Measurements from ENCODE around the gene PDE10A.

Gene PDE10A

DNA sequence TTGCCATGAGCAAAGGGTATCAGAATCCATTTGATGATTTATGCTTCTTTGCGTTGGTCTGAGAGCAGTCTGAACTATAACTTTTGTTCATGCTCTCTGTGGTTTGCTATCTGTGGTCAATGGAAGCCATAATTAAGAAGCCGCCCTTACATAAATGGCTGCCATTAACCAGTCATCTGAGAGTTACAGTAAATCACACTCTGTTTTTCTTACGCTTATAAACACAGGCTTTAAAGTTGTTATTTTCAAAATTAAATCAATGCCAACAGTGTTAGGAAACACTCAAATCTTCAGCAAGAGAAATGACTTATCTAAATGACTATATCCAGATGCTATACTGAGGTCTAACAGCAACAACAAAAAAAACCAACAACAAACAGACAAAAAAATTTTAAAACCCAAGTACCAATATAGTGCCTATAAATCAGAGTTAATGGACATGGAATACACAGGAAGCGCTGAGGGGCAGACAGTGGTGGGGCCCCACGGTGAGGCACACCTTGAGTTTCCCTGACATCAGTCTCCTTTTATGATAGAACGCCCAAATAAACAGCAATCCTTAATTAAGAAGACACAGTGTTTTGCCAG, 245.7 kb downstream of the PDE10A start:
- TF ChIP-seq, protein P1, sequence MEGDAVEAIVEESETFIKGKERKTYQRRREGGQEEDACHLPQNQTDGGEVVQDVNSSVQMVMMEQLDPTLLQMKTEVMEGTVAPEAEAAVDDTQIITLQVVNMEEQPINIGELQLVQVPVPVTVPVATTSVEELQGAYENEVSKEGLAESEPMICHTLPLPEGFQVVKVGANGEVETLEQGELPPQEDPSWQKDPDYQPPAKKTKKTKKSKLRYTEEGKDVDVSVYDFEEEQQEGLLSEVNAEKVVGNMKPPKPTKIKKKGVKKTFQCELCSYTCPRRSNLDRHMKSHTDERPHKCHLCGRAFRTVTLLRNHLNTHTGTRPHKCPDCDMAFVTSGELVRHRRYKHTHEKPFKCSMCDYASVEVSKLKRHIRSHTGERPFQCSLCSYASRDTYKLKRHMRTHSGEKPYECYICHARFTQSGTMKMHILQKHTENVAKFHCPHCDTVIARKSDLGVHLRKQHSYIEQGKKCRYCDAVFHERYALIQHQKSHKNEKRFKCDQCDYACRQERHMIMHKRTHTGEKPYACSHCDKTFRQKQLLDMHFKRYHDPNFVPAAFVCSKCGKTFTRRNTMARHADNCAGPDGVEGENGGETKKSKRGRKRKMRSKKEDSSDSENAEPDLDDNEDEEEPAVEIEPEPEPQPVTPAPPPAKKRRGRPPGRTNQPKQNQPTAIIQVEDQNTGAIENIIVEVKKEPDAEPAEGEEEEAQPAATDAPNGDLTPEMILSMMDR (IDR thresholded peaks at IDR 0.05; ENCODE audit: insufficient read depth, low read length, poor library complexity, severe bottlenecking) = no peak
- no peak for DNase-seq (ENCODE audit: extremely low read depth, insufficient read length)
- Histone ChIP-seq H3K27me3 (replicated peaks; ENCODE audit: control insufficient read depth, insufficient read depth, low read length) (no peaks in the 10 kb centered on the region), H3K4me3 (replicated peaks; ENCODE audit: low read depth, low read length) (no peak overlapping the region), H3K36me3 (ENCODE audit: control insufficient read depth, insufficient read depth, low read length) (no peaks in the 10 kb centered on the region)

DNA sequence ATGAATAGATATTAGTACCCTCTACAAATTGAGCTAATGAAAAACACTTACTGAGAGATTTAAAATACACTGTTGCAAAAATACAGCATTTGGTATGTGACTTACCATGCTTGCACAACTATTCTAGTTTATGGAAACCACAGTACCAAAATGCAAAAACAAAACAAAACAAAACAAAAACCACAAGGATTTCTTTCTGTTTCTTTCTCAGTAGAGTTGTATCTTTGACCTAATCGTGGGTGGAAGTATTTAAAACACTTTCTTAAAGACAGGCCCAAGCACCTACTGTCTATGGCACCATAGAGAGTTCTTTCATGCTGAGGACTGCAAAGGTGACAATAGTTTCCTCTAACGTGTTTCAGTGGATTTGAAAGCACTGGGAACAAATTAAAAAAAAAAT, 258.3 kb downstream of the PDE10A start:
- TF ChIP-seq, protein P1 (IDR thresholded peaks at IDR 0.05; ENCODE audit: insufficient read depth, low read length, poor library complexity, severe bottlenecking) = no peak
- Histone ChIP-seq H3K4me3 (replicated peaks; ENCODE audit: low read depth, low read length) (no peak overlapping the region), H3K27me3 (replicated peaks; ENCODE audit: control insufficient read depth, insufficient read depth, low read length) (no peaks in the 10 kb centered on the region), H3K36me3 (ENCODE audit: control insufficient read depth, insufficient read depth, low read length) (no peaks in the 10 kb centered on the region)
- DNase-seq (ENCODE audit: extremely low read depth, insufficient read length) = no peak

DNA sequence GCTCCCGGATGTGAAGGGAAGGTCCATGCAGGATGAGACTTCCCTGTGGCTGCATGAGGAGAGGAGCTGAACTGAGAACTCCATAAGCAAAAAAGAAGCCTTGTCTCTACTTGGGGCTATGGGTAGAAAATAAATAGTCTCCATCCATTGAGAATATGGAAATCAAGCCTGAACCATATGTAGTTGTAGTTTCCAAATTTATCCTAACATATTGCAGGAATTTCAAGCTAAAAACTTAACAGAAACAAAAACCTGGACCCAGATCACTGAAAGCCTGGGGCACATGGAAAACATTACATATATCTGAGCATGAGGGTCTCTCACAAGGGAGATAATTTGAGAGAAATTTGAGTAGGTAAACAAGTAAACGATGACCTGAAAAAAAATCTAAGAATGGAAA, 258.7 kb downstream of the PDE10A start:
- Histone ChIP-seq H3K4me3 (replicated peaks; ENCODE audit: low read depth, low read length) (no peak overlapping the region), H3K27me3 (replicated peaks; ENCODE audit: control insufficient read depth, insufficient read depth, low read length) (no peaks in the 10 kb centered on the region), H3K36me3 (ENCODE audit: control insufficient read depth, insufficient read depth, low read length) (no peaks in the 10 kb centered on the region)
- TF ChIP-seq, protein P1 (IDR thresholded peaks at IDR 0.05; ENCODE audit: insufficient read depth, low read length, poor library complexity, severe bottlenecking) = no peak
- DNase-seq (ENCODE audit: extremely low read depth, insufficient read length) = no peak

DNA sequence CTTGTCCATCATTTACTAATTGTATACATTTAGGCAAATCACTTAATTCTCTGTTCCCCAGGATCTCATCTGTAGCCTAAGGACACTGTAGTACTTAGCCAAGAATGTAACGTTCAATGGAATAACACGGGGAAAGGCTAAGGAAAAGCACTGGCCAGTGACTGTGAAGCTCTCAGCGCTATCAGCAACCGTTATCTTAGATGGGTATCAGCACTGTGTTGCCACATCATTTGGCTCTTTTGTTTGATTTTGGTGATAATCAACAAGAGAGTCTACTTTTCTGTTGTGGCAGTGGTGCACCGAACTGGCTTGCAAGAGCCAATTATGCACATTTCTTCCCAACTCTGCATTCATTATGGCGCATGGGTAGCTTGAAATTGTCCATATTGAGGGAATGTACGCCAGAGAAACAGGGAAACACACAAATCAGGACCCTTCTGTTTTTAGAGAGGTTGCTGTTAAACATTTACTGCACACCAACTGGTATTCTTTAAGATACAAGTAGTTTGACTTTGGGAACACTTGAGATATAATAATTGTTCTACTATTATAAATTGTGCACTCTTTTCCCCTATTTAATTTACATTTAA, 259.9 kb downstream of the PDE10A start:
- no peaks in the 10 kb centered on the region for H3K27me3 ChIP-seq (replicated peaks; ENCODE audit: control insufficient read depth, insufficient read depth, low read length)
- DNase-seq (ENCODE audit: extremely low read depth, insufficient read length) = no peak
- H3K4me3 ChIP-seq (replicated peaks; ENCODE audit: low read depth, low read length) = no peak overlapping the region
- H3K36me3 ChIP-seq (ENCODE audit: control insufficient read depth, insufficient read depth, low read length) = no peaks in the 10 kb centered on the region
- TF ChIP-seq, protein P1 (IDR thresholded peaks at IDR 0.05; ENCODE audit: insufficient read depth, low read length, poor library complexity, severe bottlenecking) = no peak

DNA sequence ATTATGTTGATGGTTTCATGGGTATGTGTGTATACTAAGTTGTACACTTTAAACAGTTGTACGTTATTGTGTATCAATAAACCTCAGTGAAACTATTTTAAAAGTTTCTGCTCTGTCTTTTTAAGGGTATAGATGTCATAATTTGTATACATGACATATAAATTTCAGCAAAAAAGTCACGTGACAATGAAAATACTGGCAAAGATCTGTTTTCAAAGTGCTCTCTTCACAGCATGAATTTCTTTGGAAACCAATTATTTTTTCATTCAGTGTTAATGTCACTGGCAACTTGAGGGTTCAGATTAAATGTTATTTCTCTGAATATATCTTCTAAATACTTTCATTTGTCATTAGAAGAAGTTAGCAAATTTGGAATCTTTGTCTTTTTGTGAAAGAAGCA, 261.9 kb downstream of the PDE10A start:
- no peak for DNase-seq (ENCODE audit: extremely low read depth, insufficient read length)
- Histone ChIP-seq H3K4me3 (replicated peaks; ENCODE audit: low read depth, low read length) (no peak overlapping the region), H3K27me3 (replicated peaks; ENCODE audit: control insufficient read depth, insufficient read depth, low read length) (no peaks in the 10 kb centered on the region), H3K36me3 (ENCODE audit: control insufficient read depth, insufficient read depth, low read length) (no peaks in the 10 kb centered on the region)
- TF ChIP-seq, protein P1 (IDR thresholded peaks at IDR 0.05; ENCODE audit: insufficient read depth, low read length, poor library complexity, severe bottlenecking) = no peak
